Esophagus squamous epithelium (tissue), 5 donors: ENCODE results near the gene PLAAT1. TPM values are rescaled to one million over a fixed set of nuclear protein-coding genes. Genes with fewer than 3 reads are reported as not detected.

Experiments
- DNase-seq: peaks from one replicate; lab custom pipeline; 2025; lab: John Stamatoyannopoulos, UW
- H3K27ac ChIP-seq, 4 donors: fragments of 200-600 bp; sonication (generic); one replicate each; pipeline ENCODE4 v1.5.1; 2016 to 2019; ENCODE audit warnings: mild to moderate bottlenecking in 1 of 4
- H3K27me3 ChIP-seq, 4 donors: fragments of 200-600 bp; sonication (generic); 1 replicate in 3 of 4; 2 replicates in 1 of 4; pipeline versions ENCODE4 v1.5.1 to v1.6.0; 2017 to 2021; ENCODE audit warnings: antibody characterized with exemption in 1 of 4
- H3K36me3 ChIP-seq, 3 donors: fragments of 200-600 bp; sonication (generic); one replicate each; pipeline ENCODE4 v1.5.1; 2016 to 2019
- H3K4me1 ChIP-seq, 3 donors: fragments of 200-600 bp; sonication (generic); one replicate each; pipeline ENCODE4 v1.5.1; 2017 to 2019
- H3K4me3 ChIP-seq, 4 donors: fragments of 200-600 bp; sonication (generic); 1 replicate in 3 of 4; 2 replicates in 1 of 4; pipeline ENCODE4 v1.5.1; 2016 to 2019; ENCODE audit warnings: mild to moderate bottlenecking in 2 of 4, moderate library complexity in 1 of 4
- H3K9me3 ChIP-seq, 3 donors: fragments of 200-600 bp; sonication (generic); one replicate each; pipeline ENCODE4 v1.5.1; 2016 to 2019
- CTCF ChIP-seq, 6 experiments: fragments of 450-650 bp in 4 of 6; fragments of 200-600 bp in 2 of 6; sonication (generic) in 2 of 6; IDR thresholded peaks; one replicate each; pipeline ENCODE4 v1.5.1; 2016 to 2019; ENCODE audit warnings: antibody characterized with exemption in 6 of 6, mild to moderate bottlenecking in 4 of 6, moderate library complexity in 4 of 6
- POLR2A ChIP-seq, 4 donors: fragments of 450-650 bp; IDR thresholded peaks; one replicate each; pipeline ENCODE4 v1.6.1; 2017; ENCODE audit warnings: antibody characterized with exemption in 4 of 4, mild to moderate bottlenecking in 4 of 4, moderate library complexity in 3 of 4
- WGBS, 2 donors: methylation state at CpG; one replicate each; pipeline ENCODE4 v1.1.5; 2018; 5-methylcytosine and 5-hydroxymethylcytosine counted together
- intact Hi-C: fragments of 100-400 bp; cut with DNase I; formaldehyde crosslinking; loops from one replicate; pipeline ENCODE4 v1.15.0; 2022
- total RNA-seq, 4 donors: library from RNA; depleted of rRNA; stranded (reverse); fragments of >200 nt; gene quantifications; one replicate each; pipeline ENCODE4 v1.1.0, GENCODE V29; 2016
- donor health status: DM: yes; HTN: yes; CAD: no.

PLAAT1 gene
- total RNA-seq, 4 donors from 2014 or later: 3.4 to 10.2 (median 5.9) TPM

DNA sequence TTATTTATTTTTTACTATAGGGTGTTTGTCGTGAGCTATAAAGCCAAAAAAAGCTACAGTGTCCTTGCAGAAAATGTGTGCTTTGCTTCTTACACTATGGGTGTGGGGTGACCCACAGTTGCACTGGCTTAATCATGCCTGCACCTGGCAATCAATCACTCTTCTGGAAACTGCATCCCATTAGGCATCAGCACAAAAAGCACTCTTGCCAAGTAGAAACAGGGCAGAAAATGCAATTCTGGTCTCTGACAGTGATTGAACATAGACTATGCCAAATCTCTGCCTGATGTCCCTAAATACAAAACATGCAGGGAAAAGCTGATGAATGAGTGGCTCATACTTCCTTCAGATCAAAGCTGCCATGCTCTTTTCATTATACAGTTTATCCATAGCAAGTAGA is 30.4 kb upstream of the PLAAT1 start:
- no peak for DNase-seq
- H3K4me1 ChIP-seq: peaks cover 0 to 25% (median 0%) of the 10 kb centered on the region in 3 donors
- H3K36me3 ChIP-seq: no peaks in the 10 kb centered on the region
- 52 to 77% methylated on average over 1 of the region's 1 CpG for WGBS, 2 donors
- no peak overlapping the region for H3K4me3 ChIP-seq
- no peaks in the 10 kb centered on the region for H3K27me3 ChIP-seq
- no peaks in the 10 kb centered on the region for H3K9me3 ChIP-seq
- TF ChIP-seq POLR2A (IDR thresholded peaks at IDR 0.05): no peak
- no peak for TF ChIP-seq CTCF (IDR thresholded peaks at IDR 0.05)
- peak overlapping the region in 1 of 4 donors; percentile 25 for H3K27ac ChIP-seq
- intact Hi-C loops: no loop called here

GRCh38 chr3:193211173-193211572 is 29.8 kb upstream of the PLAAT1 start:
- intact Hi-C loops: no loop called here
- TF ChIP-seq CTCF (IDR thresholded peaks at IDR 0.05) (no peak), POLR2A (IDR thresholded peaks at IDR 0.05) (no peak)
- 25 to 46% methylated on average over 2 of the region's 2 CpGs for WGBS, 2 donors

DNA sequence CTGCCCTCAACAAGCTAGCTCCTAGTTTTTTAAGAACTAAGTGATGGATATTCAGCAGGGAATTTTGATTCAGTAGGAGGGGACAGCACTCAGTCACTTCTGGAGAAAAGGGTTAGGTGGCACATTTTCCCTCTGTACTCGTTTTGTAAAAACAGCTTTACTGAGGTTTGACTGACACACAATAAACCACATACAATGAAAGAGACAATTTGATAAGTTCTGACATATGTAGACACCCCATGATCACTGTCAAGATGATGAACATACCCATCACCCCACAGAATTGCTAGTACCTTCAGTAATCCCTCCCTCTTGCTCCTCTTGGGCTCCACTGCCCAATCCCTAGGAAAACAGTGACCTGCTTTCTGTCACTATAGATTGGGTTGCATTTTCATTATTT is 29.0 kb upstream of the PLAAT1 start:
- no peaks in the 10 kb centered on the region for H3K9me3 ChIP-seq
- intact Hi-C loops: no loop called here

More at GRCh38 chr3:193211173-193211572, 29.8 kb upstream of the PLAAT1 start:
- Histone ChIP-seq H3K27me3 (no peaks in the 10 kb centered on the region), H3K36me3 (no peaks in the 10 kb centered on the region), H3K9me3 (no peaks in the 10 kb centered on the region), H3K4me1 (peaks cover 0 to 25% (median 0%) of the 10 kb centered on the region in 3 donors), H3K4me3 (no peak overlapping the region), H3K27ac (no peak overlapping the region)
- DNase-seq: no peak

DNA sequence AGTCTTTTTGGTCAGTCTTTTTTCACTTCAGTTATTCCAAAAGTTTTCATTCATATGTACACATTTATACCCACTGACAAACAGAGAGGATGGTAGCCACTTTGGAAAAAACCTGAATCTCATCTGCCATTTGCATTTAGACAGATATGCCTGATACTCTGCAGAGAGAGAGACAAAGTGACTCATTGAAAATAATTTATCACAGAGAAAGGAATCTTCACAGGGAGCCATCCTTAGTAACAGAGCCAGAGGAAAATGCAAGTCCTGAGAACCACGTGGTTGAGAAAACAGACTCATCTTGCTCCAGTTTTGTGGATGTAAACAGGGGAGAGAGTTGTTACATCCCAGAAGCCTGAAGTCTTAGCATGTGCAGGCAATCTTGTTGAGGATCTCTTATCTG is 28.2 kb upstream of the PLAAT1 start:
- Histone ChIP-seq H3K27ac (no peak overlapping the region), H3K4me3 (no peak overlapping the region), H3K27me3 (peaks cover 0 to 4% (median 0%) of the 10 kb centered on the region in 4 donors), H3K4me1 (peaks cover 0 to 25% (median 0%) of the 10 kb centered on the region in 3 donors), H3K9me3 (no peaks in the 10 kb centered on the region), H3K36me3 (no peaks in the 10 kb centered on the region)
- no peak for TF ChIP-seq POLR2A (IDR thresholded peaks at IDR 0.05)
- TF ChIP-seq CTCF (IDR thresholded peaks at IDR 0.05): no peak
- DNase-seq: no peak
- 45 to 67% methylated on average over 1 of the region's 1 CpG for WGBS, 2 donors
- intact Hi-C loops: no loop called here

More for the DNA sequence above, 29.0 kb upstream of the PLAAT1 start:
- H3K4me1 ChIP-seq: peaks cover 0 to 25% (median 0%) of the 10 kb centered on the region in 3 donors
- no peaks in the 10 kb centered on the region for H3K36me3 ChIP-seq
- H3K4me3 ChIP-seq: no peak overlapping the region
- no peak overlapping the region for H3K27ac ChIP-seq
- no peak for DNase-seq
- peaks cover 0 to 2% (median 0%) of the 10 kb centered on the region in 4 donors for H3K27me3 ChIP-seq
- WGBS, 2 donors: 29 to 53% methylated on average over 1 of the region's 1 CpG
- no peak for TF ChIP-seq POLR2A (IDR thresholded peaks at IDR 0.05)
- no peak for TF ChIP-seq CTCF (IDR thresholded peaks at IDR 0.05)

DNA sequence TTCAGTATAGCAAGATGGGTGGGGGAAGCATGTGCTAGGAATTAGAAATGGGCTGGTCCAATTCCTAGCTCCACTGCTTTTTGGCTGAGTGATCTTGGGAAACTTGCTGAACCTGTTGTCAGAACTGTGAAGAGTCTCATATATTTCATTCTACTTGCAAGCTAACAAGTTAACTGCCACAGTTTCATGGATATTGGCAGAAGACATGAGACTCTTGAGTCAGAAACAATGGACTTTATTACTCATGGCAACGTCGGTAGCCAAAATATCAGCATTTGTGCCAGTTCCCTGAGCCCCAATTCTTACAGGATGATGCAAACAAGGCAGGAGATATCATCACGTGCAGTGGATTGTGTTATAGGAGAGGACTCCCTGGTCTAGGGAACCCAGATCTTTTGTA is 26.6 kb upstream of the PLAAT1 start:
- Histone ChIP-seq H3K36me3 (no peaks in the 10 kb centered on the region), H3K4me3 (no peak overlapping the region), H3K9me3 (no peaks in the 10 kb centered on the region), H3K27ac (peak overlapping the region in 2 of 4 donors; percentile 39 to 56), H3K4me1 (peaks cover 0 to 25% (median 0%) of the 10 kb centered on the region in 3 donors), H3K27me3 (peaks cover 0 to 4% (median 0%) of the 10 kb centered on the region in 4 donors)
- 21 to 43% methylated on average over 3 of the region's 3 CpGs for WGBS, 2 donors
- no peak for TF ChIP-seq CTCF (IDR thresholded peaks at IDR 0.05)
- no peak for TF ChIP-seq POLR2A (IDR thresholded peaks at IDR 0.05)
- intact Hi-C loops: no loop called here
- no peak for DNase-seq
